Muscle layer of colon (tissue), 2 donors: ENCODE measurements around the gene MACIR.

ENCODE experiments used
- H3K27ac ChIP-seq: one replicate; pipeline ENCODE4 v1.7.0; 2013; ENCODE audit warnings: low read depth, mild to moderate bottlenecking, low read length, moderate library complexity
- H3K27me3 ChIP-seq, 2 donors: one replicate each; pipeline ENCODE4 v1.7.0; 2013; ENCODE audit warnings: low read length in 2 of 2, mild to moderate bottlenecking in 2 of 2; ENCODE audit not compliant: insufficient read depth in 2 of 2, control insufficient read depth in 1 of 2
- H3K36me3 ChIP-seq: one replicate; pipeline ENCODE4 v1.7.0; 2013; ENCODE audit warnings: mild to moderate bottlenecking, low read length; ENCODE audit not compliant: insufficient read depth
- H3K4me1 ChIP-seq: one replicate; pipeline ENCODE4 v1.7.0; 2013; ENCODE audit warnings: mild to moderate bottlenecking, low read length; ENCODE audit not compliant: insufficient read depth
- H3K4me3 ChIP-seq, 2 donors: one replicate each; pipeline ENCODE4 v1.7.0; 2013; ENCODE audit warnings: low read length in 2 of 2, low read depth in 1 of 2, mild to moderate bottlenecking in 1 of 2, moderate library complexity in 1 of 2
- H3K9ac ChIP-seq: one replicate; pipeline ENCODE4 v1.7.0; 2013; ENCODE audit warnings: low read length
- H3K9me3 ChIP-seq: one replicate; pipeline ENCODE4 v1.7.0; 2013; ENCODE audit warnings: mild to moderate bottlenecking, low read length
- donor health status: abdominal sarcoma.
- donor health status: Adenocarcinoma of cecum.

The MACIR gene

DNA sequence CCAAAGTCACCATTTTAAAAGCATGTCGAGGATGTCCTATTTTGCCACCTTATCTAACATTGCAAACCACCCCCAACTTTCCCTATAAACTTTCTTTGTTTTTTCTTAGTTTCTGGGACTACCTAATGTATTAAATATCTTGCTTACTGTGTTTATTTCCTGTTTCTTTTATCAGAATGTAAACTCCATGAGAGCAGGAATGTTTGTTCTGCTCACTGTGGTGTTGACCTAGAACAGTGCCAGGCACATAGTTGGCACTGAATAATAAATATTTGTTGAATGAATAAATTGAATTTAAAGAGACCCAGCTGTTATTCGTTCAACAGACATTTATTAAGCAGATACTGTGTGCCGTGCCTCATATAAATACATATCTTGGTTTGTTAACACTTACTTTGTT lies 35.2 kb downstream of the MACIR start:
- Histone ChIP-seq H3K9ac (no peak overlapping the region), H3K9me3 (no peaks in the 10 kb centered on the region), H3K4me1 (no peaks in the 10 kb centered on the region), H3K27ac (no peak overlapping the region), H3K27me3 (no peaks in the 10 kb centered on the region), H3K36me3 (no peaks in the 10 kb centered on the region), H3K4me3 (no peak overlapping the region)

DNA sequence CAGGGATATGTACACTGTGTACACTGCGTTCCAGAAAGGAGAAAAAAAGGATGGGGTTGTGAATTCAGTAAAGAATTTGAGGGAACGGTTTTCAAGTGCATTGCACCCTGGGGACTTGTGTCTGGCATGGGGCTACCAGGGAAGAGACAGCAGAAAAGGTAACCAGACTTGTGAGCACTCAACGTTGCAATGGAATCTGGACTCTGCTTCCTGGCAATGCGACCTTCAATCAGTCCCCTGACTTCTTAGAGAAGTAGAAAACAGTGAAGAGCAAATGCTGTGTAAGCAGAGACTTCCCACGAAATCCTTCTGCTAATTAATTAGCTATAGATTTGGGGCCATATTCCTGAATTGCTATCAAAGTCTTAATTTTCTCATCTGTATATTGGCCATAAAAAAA lies 36.3 kb downstream of the MACIR start:
- Histone ChIP-seq H3K36me3 (no peaks in the 10 kb centered on the region), H3K27me3 (no peaks in the 10 kb centered on the region), H3K4me3 (no peak overlapping the region), H3K4me1 (no peaks in the 10 kb centered on the region), H3K9ac (no peak overlapping the region), H3K27ac (no peak overlapping the region), H3K9me3 (no peaks in the 10 kb centered on the region)

DNA sequence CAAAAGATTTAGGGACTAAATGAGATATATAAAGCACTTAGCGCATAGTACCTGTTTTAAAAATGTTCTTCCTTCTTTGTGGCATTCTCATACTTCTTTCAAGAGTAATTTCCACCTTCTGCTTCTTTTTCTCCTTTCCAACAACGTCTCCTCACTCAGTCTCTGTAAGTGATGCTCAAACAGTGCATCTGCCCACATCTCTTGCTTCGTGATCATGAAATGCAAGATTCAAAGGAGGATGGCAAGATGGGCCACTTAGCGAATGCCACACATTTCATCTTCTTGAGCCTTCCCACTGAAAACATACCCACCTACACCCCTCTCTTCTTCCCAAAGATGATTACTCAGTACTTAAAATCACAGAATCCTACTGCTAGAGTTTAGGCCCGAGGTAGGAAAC lies 36.9 kb downstream of the MACIR start:
- Histone ChIP-seq H3K27ac (no peak overlapping the region), H3K9ac (no peak overlapping the region), H3K9me3 (no peaks in the 10 kb centered on the region), H3K4me1 (no peaks in the 10 kb centered on the region), H3K36me3 (no peaks in the 10 kb centered on the region), H3K27me3 (no peaks in the 10 kb centered on the region), H3K4me3 (no peak overlapping the region)

DNA sequence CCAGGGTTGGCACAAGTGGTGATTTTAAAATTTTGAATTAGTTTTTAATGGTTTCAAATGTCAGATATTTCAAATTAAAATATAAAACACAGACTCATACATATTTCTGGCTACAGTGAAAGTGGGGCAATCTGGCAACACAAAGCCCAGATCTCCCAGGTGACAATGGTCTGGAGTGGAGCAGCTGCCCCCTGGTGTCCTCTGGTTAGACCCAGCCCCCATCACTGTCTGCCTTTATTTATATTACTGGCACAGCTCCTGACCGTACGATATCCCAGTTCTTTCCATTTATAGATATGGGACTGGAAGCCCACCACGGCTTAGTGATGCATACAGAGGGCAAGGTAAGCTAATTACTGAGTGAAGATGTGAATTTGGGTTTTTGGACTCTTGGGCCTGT lies 37.3 kb downstream of the MACIR start:
- no peaks in the 10 kb centered on the region for H3K27me3 ChIP-seq
- no peak overlapping the region for H3K4me3 ChIP-seq
- H3K36me3 ChIP-seq, result no peaks in the 10 kb centered on the region
- no peaks in the 10 kb centered on the region for H3K4me1 ChIP-seq
- H3K27ac ChIP-seq, result no peak overlapping the region
- H3K9ac ChIP-seq, result no peak overlapping the region
- H3K9me3 ChIP-seq, result no peaks in the 10 kb centered on the region

DNA sequence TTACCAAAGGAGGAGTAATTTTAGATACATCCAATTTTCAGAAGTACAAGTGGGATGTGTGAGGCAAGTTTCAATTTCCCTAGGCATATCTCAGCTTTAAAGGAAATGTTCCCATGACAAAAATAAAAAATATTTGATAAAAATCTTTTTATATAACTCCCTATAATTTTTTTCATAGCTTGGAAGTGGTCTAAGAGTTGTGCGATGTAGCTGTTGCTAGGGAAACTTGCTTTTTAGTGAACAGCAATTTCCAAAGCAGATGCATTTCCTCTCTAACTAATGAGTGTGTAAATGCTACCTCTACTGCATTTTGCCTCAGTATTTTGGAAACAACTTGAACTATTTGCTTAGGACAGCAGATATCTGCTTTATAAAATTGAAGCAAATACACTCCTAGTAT lies 39.6 kb downstream of the MACIR start:
- Histone ChIP-seq H3K4me3 (no peak overlapping the region), H3K4me1 (no peaks in the 10 kb centered on the region)

DNA sequence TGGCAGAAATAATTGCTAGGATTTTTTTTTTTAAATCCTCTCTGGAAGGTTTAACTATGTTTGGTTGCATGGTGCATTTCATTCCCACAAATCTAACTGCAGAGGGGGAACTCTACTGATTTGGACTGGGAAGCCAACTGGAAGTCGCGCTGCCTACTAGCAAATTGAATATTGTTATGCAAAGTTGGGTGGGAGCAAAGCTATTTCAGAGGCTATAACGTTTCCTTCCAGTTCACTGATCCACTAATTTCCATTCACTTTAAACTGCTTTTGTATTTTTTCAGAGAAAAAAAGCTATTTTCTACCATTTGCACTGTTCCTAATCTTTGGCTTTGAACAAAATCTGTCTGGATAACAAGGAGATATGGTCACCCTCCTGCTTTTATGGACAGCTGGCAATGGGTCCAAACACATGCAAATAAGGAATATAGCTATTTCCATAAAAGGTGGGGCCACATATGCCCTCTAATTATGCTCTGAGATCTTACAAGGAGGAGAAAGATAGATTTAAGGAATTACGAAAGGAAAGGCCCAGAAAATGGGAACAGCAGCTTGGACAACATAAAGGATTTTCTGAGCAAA lies 40.1 kb downstream of the MACIR start:
- H3K27ac ChIP-seq, result no peak overlapping the region
- no peak overlapping the region for H3K4me3 ChIP-seq
- H3K9ac ChIP-seq, result no peak overlapping the region
- no peaks in the 10 kb centered on the region for H3K4me1 ChIP-seq
- H3K36me3 ChIP-seq, result no peaks in the 10 kb centered on the region
- H3K27me3 ChIP-seq, result no peaks in the 10 kb centered on the region
- no peaks in the 10 kb centered on the region for H3K9me3 ChIP-seq

More for the DNA sequence above, 39.6 kb downstream of the MACIR start:
- H3K27me3 ChIP-seq, result no peaks in the 10 kb centered on the region
- H3K9me3 ChIP-seq, result no peaks in the 10 kb centered on the region
- H3K9ac ChIP-seq, result no peak overlapping the region
- H3K36me3 ChIP-seq, result no peaks in the 10 kb centered on the region
- no peak overlapping the region for H3K27ac ChIP-seq

DNA sequence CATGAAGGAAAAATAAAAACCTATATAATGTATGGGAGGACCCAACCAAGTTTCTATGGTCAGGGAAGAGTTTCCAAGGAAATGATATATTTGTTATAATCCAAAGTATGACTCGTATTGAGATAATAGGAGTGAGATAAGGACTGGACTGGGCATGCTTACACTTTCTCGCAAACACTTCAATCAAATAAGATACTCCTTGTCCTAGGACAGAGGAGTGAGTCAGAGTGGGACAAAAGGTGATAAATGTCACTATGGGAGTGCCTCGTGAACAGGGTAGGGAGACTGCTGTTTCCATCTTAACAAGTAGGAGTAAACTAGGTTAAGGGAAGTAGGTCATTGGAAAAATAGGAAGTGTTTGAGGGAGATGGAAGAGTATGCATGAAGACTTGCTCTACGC lies 47.2 kb downstream of the MACIR start:
- no peak overlapping the region for H3K27ac ChIP-seq
- H3K27me3 ChIP-seq, result no peaks in the 10 kb centered on the region
- no peaks in the 10 kb centered on the region for H3K9me3 ChIP-seq
- no peaks in the 10 kb centered on the region for H3K36me3 ChIP-seq
- H3K4me3 ChIP-seq, result no peak overlapping the region
- no peak overlapping the region for H3K9ac ChIP-seq
- no peaks in the 10 kb centered on the region for H3K4me1 ChIP-seq

DNA sequence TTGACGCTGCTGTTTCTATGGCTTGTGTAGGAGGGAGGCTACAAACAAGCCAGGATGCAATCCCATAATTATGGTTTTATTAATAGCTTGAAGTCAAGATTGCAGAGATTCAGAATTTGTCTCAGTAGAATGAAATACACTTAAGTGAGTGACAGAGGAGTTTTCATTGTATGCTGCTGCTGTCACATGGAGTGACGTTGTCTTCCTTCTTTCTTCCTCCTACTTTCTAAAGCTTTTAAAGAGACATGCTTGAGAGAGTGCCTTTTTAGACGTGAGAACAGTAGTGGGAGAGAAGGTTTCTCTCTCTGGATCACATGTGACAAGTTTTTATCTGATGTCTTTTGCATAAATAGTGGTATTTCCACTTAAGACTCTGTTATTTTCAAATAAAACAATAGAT lies 48.9 kb downstream of the MACIR start:
- H3K27ac ChIP-seq, result no peak overlapping the region
- no peaks in the 10 kb centered on the region for H3K9me3 ChIP-seq
- H3K27me3 ChIP-seq, result no peaks in the 10 kb centered on the region
- H3K9ac ChIP-seq, result no peak overlapping the region
- no peaks in the 10 kb centered on the region for H3K36me3 ChIP-seq
- no peaks in the 10 kb centered on the region for H3K4me1 ChIP-seq
- H3K4me3 ChIP-seq, result no peak overlapping the region

DNA sequence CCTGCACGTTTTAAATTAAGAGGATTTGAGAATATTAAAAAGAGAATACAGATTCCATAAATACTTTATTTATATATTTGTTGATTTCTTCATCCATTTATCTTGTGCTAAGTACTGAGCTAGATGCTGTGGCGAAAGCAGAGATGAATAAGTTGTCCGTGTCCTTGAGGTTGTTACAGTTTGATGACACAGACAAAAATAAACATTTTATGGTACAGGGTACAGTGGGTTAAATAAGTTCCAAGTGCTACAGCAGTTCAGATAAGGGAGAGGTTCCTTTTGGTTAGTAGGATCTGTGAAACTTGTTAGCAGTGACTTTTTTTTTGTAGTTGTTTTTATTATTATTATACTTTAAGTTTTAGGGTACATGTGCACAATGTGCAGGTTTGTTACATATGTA lies 50.2 kb downstream of the MACIR start:
- Histone ChIP-seq H3K27me3 (no peaks in the 10 kb centered on the region), H3K36me3 (no peaks in the 10 kb centered on the region), H3K4me1 (no peaks in the 10 kb centered on the region), H3K9ac (no peak overlapping the region), H3K27ac (no peak overlapping the region), H3K9me3 (no peaks in the 10 kb centered on the region), H3K4me3 (no peak overlapping the region)

DNA sequence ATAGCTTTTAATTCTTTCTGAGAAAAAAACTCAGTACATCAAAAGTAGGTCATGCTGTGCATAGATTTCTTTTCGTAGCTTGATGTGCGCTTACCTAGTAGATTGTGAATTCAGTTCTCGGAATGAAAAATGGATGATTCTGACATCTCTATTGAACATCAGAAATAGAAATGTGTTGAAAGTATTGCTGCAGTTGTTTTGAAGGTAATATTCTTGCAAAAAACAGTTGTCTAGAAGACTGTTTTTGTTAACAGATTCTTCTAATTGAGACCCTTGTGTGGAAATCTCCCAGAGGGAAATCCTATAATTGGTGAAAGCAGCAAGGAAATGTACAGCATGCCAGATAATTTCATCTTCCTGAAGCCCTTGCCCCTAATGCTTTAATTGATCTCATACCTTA lies 54.5 kb downstream of the MACIR start:
- Histone ChIP-seq H3K9ac (no peak overlapping the region), H3K27ac (no peak overlapping the region), H3K36me3 (no peaks in the 10 kb centered on the region), H3K4me3 (no peak overlapping the region), H3K9me3 (no peaks in the 10 kb centered on the region), H3K27me3 (no peaks in the 10 kb centered on the region), H3K4me1 (no peaks in the 10 kb centered on the region)

DNA sequence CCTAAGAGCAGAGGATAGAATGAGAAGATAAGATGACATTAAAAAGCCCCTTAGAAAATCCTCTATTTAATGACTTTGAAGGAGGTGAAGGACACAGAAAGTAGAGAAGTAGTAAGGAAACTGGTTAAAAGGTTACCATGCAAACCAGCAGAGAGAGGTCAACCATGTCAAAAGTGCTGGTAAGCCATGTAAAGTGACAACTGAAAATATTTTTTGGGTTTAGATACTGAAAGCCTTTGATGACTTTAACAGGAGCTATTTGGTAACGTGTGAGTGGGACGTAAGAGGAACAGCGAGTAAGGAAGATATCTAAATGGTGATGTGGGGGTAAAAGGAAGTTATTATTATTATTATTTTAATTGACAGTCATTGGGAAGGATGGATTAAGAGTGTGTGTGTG lies 56.9 kb downstream of the MACIR start:
- Histone ChIP-seq H3K9ac (no peak overlapping the region), H3K27me3 (no peaks in the 10 kb centered on the region), H3K4me3 (no peak overlapping the region), H3K9me3 (no peaks in the 10 kb centered on the region), H3K36me3 (no peaks in the 10 kb centered on the region), H3K4me1 (no peaks in the 10 kb centered on the region), H3K27ac (no peak overlapping the region)

DNA sequence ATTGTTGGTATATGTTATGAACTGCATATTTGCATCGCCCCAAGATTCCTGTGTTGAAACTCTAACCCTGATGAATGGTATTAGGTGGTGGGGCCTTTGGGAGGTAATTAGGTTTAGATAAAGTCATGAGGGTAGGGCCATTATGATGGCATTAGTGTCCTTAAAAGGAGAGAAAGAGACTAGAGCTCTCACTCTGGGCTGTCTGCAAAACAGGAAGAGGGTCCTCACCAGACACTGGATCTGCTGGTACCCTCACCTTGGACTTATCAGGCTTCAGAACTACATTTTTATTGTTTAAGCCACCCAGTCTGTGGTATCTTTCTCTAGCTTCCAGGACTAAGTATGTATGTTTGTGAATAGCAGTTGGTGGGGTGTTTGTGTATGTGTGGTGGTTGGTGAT lies 68.9 kb downstream of the MACIR start:
- Histone ChIP-seq H3K27ac (no peak overlapping the region), H3K36me3 (no peaks in the 10 kb centered on the region), H3K9ac (no peak overlapping the region), H3K27me3 (no peaks in the 10 kb centered on the region), H3K9me3 (no peaks in the 10 kb centered on the region), H3K4me3 (no peak overlapping the region), H3K4me1 (no peaks in the 10 kb centered on the region)
